ENCODE data around the gene PSEN1. TPM values are rescaled to one million over a fixed set of nuclear protein-coding genes. Genes with fewer than 3 reads are reported as not detected.

Gene PSEN1
- total RNA-seq, 1 donor from 2014 or later = 62.1 TPM

DNA sequence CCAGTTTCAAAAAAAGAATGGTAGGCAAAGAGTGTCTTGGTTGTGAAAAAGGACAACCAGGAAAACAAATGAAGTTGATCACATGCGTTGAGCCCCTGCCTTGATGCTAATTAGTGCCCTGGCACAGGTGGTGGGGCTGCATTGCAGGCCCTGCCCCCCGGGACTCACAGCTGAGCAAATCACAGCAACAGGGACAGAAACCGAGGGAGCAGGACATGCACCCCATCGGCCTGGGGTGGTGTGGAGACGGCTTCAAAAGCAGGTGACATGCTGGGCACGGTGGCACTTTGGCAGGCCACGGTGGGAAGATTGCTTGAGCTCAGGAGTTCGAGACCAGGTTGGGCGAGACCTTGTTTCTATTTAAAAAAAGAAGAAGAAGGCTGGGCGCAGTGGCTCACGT lies 99.8 kb downstream of the PSEN1 start:
- no peak for DNase-seq (ENCODE audit: low spot score)
- intact Hi-C loops (cut with DNase I) = no loop called here
- no peak for ATAC-seq

DNA sequence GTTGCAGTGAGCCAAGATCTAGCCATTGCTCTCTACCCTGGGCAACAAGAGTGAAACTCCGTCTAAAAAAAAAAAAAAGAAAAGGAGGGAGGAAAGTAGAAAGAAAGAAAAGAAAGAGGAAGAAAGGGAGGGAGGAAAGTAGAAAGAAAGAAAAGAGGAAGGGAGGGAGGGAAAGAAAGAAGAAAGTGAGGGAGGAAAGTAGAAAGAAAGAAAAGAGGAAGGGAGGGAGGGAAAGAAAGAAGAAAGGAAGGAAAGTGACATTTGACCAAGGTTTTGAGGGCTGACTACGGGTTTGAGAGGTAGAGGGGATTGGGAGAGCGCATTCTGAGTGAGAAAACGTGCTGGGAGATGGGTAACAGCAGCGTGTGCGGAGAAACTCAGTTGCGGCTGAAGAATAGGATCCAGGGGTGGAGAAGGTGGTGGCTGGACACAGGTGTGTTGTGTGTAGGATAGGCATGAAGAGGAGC lies 100.5 kb downstream of the PSEN1 start:
- ATAC-seq = no peak
- no peak for DNase-seq (ENCODE audit: low spot score)
- intact Hi-C loops (cut with DNase I) = no loop called here

DNA sequence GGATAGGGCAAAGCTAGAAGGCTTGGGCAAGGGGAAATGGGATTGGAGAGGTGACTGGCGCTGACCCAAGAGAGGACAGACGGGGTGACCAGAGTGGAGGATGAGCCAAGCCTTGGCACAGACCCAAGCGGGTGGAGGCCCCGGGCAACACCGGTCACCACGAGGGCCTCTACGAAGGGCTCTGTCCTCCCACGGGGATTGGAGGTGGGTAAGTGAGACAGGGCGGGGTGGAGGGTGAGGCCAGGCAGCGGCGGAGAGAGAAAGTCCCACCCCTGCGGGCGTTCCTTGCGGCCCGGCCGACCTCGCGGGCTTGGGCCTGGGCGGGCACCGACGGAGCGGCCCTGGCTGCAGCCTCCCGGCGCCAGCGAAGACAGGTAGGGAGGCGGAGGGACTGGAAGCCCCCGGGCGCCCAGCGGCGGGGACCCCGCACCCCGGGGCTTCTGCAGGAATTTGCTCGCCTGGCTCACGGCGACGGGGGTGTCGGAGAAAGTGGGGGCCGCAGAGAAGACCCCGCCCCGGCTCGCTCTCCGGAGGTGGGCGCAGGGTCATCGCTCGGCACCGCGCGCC lies 101.0 kb downstream of the PSEN1 start, which contains the start of gene PAPLN:
Gene PAPLN (plus strand): TSS at position 288 of the 567 bp plus-strand sequence. CDS start 2,273 bp downstream, outside the sequence.
- peak; percentile 41 for ATAC-seq
- intact Hi-C loops (cut with DNase I) = no loop called here
- no peak for DNase-seq (ENCODE audit: low spot score)

DNA sequence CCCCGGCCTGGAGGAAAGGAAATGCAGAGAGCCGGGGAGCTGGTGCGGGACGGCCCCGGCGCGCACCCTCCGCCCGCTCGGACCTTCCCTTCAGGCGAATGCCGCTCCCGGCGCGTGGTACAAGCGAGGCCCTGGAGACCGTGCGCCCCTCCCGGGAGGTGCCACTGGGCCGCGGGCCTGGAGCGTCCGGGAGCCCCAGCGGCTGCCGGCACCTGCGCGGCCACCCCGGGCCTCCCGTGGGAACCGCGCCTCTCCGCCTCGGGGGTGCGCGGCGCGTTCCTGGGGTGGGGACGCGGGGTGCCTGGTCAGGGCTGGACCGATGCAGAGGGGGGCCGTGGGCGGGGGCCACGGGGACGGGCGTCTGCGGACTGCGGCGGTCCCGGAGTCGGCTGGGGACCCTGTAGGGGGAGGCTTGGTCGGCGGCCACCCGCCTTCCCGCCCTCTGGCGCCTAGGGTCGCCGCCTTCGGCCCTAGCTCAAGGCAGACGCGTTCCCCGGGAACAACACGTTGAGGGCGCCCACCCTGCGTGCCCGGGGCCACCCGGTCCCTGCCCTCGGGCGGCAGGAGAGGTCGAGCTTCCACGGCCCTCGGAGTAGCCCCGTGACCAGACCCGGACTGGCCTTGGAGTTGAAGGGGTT lies 101.6 kb downstream of the PSEN1 start:
- ATAC-seq (peak; percentile 1), DNase-seq (ENCODE audit: low spot score) (no peak)
- intact Hi-C loops (cut with DNase I) = no loop called here

DNA sequence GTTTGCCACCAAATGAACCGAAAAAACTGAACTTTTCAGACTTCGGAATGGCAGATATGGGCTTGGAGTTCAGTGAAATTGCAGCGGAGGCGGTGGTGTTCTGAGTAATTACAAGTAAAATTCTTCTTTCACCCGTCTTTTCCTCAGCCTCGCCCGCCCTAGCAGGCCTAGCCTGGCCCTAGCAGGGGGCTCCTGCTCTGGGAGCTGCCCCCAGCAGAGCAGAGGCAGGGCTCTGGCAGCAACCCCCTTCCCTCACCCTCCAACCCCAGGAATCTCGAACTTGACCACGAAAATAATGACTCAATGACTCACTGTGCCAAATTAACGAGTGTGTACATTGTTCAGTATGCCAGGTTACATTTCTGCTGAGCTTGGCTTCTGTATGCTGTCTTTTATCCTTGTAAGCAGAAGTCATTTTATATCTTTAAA lies 102.1 kb downstream of the PSEN1 start:
- peak; percentile 19 for ATAC-seq
- no peak for DNase-seq (ENCODE audit: low spot score)
- intact Hi-C loops (cut with DNase I) = no loop called here

DNA sequence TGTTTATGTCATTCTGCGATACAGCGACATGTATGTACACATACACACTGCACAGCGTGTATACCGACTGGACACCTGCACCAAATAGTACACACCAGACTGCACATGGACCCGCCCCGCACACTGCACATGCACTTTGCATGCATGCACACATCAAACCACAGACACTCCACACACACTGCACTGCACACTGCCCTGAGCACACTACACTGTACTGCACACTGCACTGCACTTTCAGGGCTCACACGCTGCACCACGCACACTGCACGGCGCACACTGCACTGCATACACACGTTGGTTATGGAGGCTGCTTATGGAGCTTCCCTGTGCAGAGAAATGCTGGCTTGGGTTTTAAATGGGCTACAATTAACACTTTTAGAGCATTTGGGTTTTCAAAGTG lies 102.6 kb downstream of the PSEN1 start:
- intact Hi-C loops (cut with DNase I) = no loop called here
- DNase-seq (ENCODE audit: low spot score) (no peak), ATAC-seq (peak; percentile 48)

DNA sequence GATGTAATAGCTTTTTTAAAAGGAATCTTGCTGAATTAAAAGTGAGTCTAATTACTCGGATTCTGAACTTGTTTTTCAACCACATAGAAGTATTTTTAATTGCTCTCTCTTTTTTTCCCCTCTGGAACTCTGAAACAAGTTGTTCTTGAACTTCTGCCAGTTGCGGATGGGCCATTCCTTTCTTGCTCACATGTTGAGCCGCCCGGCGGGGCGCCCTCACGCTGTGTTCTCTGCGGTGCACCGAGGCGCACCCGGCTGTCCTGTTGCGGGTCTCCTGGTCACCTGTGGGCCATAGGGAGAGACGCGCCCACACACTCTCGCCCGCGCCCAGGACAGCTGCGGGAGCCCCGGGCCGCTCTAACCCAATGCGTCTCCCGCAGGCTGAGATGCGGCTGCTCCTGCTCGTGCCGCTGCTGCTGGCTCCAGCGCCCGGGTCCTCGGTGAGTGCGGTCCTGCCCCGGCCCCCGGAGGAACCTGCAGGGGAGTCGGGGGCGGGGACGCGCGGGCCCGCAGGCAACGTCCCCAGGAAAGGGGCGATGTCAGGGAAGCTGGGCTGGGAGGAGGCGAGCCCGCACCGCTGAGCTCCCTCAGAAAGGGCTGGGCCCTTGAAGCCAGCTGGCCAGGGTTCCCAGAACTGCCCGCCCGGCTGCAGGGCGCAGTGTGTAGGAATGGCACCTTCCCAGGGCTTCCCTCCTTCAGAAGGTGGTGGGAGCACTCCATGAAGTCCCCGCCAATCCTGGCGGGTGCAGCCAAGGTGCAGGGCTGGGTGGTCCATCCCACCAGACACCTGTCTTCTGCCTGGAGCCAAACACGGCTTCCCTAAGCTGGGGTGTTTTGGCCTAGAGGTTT lies 103.3 kb downstream of the PSEN1 start:
- ATAC-seq (peak; percentile 43), DNase-seq (ENCODE audit: low spot score) (peak; percentile 78)
- intact Hi-C loops (cut with DNase I) = no loop called here

DNA sequence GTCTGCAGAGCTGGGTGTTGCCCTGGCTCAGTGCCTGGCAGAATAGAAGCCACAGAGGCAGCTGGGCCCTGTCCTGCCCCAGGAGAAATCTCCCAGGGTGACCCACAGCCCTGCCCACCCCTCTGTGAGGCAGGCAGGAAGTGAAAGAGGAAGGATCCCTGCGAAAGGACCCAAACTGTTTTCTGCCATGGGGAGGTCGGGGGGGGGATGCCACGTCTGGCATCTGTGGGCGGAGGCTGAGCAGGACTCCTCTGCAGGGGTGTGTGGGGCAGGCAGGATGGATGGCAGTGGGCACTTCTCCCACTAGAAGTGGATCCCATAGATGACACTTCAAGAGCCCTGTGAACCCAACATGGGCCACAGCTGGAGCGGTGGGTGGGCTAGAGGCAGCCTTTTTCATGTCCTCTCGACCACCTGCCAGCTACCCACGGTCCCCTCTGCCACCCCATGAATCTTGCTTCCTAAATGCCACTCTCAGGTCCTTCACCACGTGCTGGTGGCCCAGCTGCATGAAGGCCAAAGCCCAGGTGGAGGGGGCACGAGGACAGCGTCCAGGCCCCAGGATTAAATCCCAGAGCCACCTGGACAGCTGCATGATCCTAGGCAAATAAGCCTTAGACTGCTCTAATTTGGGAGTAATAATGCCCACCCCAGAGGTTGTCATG lies 104.6 kb downstream of the PSEN1 start:
- intact Hi-C loops (cut with DNase I) = no loop called here
- ATAC-seq (no peak), DNase-seq (ENCODE audit: low spot score) (no peak)

DNA sequence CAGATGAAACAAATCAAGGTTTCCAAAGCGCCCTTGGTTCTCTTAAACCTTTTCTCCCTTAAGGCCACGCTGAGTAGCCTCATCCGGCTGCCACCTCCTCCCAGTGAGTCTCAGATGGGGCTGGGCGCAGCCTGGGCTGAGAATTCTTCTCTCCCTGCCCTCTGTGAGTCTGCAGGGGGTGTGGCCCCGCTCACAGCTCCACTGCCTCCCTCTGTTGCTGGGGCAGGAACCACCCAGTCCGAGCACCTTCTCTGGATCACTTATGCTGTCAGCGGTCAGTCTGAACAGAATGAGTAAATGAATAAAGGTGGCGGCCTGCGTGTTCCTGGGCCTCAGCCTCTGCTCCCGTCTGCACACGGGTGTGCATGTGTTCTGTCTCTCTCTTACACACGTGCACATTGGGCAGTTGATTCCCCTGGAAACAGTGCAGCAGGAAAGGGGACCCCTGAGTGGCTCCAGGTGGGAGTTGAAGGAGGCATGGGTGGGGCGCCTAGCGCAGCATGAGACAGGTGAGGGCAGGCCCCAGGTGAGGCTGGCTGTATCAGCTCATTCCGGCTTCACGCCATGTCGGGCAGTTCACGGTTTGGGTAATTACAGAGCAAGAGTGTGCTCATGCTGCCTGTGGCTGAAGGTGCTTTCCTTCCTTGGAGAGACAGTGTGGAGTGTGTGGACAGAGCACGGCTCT lies 105.3 kb downstream of the PSEN1 start:
- intact Hi-C loops (cut with DNase I) = no loop called here
- ATAC-seq (no peak), DNase-seq (ENCODE audit: low spot score) (no peak)

DNA sequence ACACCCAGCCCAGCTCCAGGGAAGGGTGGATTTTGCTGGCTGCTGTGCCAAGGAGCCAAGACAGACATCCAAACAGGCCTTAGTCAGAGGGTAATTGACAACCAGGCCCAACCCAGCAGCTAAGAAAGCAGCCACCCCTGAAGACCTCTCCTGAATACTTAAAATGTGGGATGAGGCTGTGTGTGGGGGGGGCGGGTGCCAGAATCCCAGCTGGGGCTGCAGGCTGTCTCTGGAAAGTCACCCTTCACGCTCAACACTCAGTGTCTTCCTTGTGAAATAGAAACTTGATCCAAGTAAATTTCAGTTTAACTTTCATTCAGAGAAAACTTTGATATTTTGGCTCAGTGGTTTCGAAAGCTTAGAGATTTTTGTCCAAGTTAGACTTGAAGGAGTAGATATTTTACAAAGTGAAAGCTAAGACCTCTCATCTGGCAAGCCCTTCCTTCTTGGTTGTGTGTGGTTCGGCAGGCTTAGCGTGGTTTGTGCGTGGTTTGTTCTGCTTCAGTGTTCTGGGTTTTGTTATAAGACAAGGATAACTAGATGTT lies 106.1 kb downstream of the PSEN1 start:
- intact Hi-C loops (cut with DNase I) = no loop called here
- ATAC-seq (peak; percentile 11), DNase-seq (ENCODE audit: low spot score) (no peak)

DNA sequence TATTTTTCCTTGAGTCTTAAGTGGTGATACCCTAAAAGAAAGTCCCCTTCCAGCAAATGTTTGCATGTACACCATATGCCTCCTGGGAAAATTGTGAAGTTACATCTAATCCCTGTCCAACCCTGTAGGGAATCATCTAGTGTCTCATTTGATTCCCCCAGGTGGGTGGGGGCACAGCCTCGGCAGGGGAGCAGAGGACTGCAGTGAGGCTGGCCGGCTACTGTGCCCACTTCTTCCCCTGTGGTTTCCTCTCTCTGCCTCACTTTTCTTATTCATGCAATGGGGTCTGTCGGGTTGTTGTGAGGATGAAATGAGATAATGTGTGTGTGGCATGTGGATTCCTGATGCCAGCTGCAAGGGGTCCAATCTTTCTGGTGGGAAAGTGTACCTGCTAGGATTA lies 107.0 kb downstream of the PSEN1 start:
- DNase-seq (ENCODE audit: low spot score) = no peak
- intact Hi-C loops (cut with DNase I) = no loop called here
- ATAC-seq = no peak

DNA sequence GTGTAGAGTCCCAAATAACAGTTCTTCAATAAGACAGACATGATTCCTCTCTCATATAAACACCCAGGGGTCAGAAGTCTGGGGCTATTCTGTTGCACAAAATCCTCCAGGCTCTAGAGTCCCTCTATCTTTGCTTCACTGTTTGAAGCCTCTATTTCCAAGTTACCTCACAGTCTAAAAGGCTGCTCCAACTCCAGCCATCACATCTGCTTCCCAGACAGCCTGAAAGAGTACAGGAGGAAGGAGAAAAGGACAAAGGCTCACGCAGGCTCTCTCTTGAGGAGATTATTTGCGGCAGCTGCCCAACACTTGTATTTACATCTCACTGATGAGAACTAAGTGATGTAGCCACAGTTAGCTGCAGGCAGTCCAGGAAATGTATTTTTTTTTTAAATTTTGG lies 107.4 kb downstream of the PSEN1 start:
- intact Hi-C loops (cut with DNase I) = no loop called here
- ATAC-seq (no peak), DNase-seq (ENCODE audit: low spot score) (no peak)

DNA sequence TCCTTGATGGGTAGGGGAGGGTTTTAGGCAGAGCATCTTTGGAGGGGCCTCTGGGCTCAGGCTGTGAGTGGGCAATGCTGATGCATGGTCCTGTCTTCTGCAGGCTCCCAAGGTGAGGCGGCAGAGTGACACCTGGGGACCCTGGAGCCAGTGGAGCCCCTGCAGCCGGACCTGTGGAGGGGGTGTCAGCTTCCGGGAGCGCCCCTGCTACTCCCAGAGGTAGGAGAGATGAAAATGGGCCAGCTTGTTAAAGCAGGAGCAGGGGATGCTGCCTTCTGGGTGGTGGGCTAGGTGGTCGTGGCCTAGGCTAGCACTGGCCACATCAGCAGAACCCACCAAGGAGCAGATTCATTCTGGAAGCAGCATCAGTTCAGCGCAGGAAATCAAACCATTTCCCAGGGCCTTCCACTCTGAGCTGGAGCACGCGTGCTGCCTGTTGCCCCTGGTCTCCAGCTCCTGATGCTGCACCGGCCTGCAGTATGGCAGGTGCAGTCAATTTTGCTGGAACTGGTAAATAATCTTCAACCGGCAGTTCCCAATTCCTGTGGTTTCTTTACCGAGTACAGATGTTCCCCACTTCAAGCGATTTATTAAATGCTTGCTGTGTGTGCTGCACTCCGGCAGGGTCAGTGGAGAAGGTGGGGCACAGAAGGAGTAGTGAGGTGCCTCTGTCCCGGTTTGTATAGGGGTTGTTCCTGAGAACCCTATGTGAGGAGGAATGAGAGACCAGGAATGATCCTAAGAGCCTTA lies 108.4 kb downstream of the PSEN1 start:
- no peak for DNase-seq (ENCODE audit: low spot score)
- intact Hi-C loops (cut with DNase I) = no loop called here
- ATAC-seq = no peak

DNA sequence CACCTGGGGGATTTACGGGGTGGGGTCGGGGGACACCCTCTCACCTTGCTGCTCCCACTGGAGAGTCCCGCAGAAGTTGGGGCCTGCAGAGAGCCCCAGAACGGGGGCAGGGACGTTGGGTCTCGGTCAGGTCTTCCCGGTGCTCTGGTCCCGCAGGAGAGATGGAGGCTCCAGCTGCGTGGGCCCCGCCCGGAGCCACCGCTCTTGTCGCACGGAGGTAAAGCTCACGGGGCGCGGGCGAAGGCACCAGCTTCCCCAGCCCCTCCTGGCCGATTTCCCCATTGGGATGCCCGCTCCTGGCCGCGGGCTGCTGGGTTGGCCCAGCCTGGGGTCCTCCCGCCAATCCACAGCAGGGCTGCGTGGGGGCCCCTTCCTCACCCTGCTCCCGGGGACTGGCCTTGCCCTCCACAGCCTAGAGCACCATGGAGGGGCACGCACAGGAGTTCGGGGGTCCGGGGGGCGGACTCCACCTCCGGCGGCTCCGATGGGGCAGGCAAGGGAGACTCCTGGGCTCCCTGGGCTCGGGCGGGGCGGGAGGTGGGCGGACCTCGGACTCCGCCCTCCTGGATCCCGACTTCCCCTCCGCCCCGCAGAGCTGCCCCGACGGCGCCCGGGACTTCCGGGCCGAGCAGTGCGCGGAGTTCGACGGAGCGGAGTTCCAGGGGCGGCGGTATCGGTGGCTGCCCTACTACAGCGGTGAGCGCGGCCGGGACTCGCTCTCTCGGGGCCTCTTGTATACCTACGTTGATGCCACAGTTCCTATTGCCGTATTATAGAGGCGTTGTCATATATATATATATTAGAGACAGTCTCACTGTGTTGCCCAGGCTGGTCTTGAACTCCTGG lies 109.4 kb downstream of the PSEN1 start:
- intact Hi-C loops (cut with DNase I) = no loop called here
- ATAC-seq = peak; percentile 77
- peak; percentile 76 for DNase-seq (ENCODE audit: low spot score)

DNA sequence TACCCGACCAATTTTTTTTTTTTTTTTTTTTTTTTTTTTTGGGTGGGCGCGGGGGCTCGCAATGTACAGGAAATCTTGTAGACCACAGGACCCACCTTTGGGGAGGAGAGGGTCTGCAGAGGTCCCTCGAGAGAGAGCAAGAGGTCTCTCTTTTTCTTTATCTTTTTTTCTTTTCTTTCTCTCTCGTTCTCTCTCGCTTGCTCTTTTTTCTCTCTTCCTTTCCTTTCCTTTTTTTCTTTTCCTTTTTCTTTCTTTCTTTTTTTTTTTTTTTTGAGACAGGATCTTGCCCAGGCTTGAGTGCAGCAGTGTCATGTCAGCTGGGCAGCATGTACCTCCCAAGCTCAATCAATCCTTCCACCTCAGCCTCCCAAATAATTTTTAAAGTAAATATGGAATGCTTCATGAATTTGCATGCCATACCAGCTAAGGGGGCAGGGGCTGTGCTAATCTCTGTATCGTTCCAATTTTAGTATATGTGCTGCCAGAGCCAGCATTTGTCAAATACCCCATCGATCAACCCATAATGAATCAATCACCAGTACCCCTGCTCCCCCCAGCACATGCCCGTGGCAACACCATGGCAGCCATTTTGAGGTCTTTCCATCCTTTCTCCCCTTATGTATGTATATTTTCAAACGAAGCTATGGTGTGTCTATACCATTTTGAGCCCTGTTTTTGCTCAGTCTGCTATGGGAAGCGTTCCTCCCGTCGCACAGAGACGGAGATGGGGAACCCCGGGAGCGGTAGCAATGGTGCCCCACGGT lies 110.3 kb downstream of the PSEN1 start:
- ATAC-seq (no peak), DNase-seq (ENCODE audit: low spot score) (no peak)
- intact Hi-C loops (cut with DNase I) = no loop called here

DNA sequence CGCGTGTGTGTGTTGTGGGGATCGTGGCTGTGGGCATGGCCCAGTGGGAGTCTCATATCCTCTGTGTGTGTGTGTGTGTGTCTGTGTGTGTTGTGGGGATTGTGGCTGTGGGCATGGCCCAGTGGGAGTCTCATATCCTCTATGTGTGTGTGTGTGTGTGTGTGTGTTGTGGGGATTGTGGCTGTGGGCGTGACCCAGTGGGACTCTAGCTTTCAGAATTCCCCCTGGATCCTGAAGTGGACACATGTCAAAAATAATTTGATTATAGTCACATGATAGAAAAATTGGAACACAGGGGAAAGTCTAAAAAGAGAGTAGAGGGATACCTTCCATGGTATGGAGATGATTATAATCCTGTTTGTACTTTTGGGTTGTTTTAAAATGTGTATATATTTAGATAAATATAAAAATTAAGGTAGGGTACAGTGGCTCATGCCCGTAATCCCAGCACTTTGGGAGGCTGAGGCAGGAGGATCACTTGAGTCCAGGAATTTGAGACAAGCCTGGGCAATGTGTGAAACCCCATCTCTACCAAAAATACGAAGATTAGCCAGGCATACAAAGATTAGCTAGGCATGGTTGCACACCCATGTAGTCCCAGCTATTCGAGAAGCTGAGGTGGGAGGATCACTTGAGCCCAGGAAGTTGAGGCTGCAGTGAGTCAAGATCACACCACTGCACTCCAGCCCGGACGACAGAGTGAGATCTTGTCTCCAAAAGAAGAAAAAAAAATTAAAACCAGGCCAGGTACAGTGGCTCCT lies 112.0 kb downstream of the PSEN1 start:
- no peak for DNase-seq (ENCODE audit: low spot score)
- intact Hi-C loops (cut with DNase I) = no loop called here
- no peak for ATAC-seq

Measured in sciatic nerve (tissue), 2 donors.